ENCODE results near the gene SUGCT. TPM values are rescaled to one million over a fixed set of nuclear protein-coding genes. Genes with fewer than 3 reads are reported as not detected.

Gene SUGCT
- total RNA-seq, 1 experiment from 2014 or later: 15.3 TPM

DNA sequence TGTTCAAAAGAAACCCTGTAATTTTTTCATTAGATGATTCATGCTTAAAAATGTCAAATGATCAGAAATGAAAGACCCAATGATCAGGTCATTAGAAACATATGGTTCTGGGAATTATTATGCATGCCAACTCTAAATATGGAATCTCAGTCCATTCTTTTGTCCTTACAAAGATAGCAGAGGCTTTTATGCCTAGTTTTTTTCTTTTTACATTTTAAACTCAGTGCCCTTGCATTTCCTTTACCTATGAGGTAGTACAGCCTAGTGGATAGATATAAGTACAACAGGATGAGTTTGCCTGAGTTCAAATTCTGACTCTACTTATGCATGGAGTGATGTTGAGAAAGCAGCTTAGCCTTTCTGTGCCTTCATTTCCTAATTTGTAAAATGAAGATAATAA, 392.9 kb downstream of the SUGCT start:
- in situ Hi-C loops (cut with HindIII; ENCODE audit: low sequenced_read_pairs): no loop called here
- DNase-seq (ENCODE audit: low spot score): no peak

DNA sequence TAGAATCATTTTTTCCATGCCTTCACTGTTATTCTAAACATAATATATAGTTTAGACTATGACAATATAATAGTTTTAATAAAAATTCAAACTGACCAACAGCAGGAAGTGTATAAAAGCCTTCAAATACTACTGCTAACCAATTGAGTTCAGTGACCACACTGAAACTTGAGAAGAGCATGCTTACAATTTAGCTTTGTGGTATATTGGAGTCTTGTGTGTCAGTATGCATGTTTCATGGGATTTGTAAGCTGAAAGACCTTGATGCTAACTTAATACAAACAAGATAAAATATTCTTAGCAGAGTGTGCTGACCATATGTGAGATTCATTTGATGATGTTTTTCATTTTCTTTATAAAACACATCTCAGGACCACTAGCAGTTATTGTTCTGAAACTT, 395.5 kb downstream of the SUGCT start:
- in situ Hi-C loops (cut with HindIII; ENCODE audit: low sequenced_read_pairs): no loop called here
- no peak for DNase-seq (ENCODE audit: low spot score)

DNA sequence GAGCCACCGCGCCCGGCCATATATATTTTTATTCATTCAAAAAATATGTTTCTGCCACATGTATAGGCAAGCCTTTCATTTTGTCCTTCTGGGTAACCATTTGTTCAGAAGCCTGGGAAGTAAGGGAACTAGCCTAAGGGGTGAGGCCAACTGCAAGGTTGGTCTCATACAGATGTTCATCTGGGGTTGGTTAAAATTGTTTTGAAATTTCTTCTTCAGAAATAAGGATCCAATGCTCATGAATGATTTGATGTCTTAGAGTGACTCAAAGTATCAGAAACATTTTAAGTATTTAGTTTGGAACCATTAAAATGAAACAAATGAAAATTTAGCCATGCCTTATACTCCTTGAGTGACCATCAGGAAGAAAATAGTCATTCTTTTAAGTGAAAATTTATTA, 397.2 kb downstream of the SUGCT start:
- in situ Hi-C loops (cut with HindIII; ENCODE audit: low sequenced_read_pairs): no loop called here
- no peak for DNase-seq (ENCODE audit: low spot score)

DNA sequence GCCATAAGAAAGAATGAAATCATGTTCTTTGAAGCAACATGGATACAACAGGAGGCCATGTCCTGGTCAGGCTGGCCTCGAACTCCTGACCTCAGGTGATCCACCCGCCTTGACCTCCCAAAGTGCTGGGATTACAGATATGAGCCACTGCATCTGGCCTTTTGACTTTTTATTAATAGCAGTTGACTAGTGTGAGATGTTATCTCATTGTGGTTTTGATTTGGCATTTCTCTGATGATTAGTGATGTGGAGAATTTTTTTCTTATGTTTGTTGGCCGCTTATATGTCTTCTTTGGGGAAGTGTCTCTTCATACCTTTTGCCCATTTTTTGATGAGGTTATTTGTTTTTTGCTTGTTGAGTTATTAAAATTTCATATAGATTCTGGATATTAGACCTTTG, 400.9 kb downstream of the SUGCT start:
- in situ Hi-C loops (cut with HindIII; ENCODE audit: low sequenced_read_pairs): no loop called here
- no peak for DNase-seq (ENCODE audit: low spot score)

DNA sequence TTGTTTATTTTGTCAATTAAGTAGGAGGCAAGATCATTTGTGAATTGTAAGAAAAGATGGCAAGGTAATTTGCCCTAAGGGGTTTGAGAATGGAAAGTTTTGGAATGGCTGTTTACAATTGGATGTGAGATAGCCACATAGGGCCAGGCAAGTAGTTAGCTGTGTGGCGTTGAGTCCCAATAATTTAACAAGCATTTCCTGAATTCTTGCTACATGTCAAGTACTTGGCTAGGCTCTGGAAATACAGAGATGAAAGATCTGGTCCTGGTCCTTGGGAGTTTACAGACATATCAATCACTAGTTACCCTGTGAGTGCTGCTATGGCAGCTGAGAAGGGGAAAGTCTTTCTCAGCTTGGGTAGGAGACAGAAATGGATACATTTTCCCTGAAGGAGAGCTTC, 401.6 kb downstream of the SUGCT start:
- in situ Hi-C loops (cut with HindIII; ENCODE audit: low sequenced_read_pairs): no loop called here
- no peak for DNase-seq (ENCODE audit: low spot score)

DNA sequence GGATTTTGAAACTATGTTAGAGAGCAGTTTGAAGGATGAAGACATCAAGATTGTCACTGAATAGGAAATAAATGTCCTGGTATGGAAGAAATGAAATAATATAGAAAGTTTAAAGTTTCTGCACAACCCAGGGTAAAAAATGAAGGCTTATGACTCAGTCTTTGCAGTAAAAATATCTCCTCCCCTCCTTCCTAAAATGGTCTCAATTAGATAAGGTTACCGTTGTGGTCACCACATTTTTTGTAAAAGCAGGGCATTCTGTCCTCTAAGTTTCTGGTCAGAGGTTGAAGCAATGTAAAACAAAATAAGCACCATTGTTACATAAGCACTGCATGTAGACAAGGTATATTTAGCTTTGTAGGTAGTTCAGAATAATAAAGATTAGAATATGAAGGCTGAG, 403.5 kb downstream of the SUGCT start:
- no peak for DNase-seq (ENCODE audit: low spot score)
- in situ Hi-C loops (cut with HindIII; ENCODE audit: low sequenced_read_pairs): no loop called here

DNA sequence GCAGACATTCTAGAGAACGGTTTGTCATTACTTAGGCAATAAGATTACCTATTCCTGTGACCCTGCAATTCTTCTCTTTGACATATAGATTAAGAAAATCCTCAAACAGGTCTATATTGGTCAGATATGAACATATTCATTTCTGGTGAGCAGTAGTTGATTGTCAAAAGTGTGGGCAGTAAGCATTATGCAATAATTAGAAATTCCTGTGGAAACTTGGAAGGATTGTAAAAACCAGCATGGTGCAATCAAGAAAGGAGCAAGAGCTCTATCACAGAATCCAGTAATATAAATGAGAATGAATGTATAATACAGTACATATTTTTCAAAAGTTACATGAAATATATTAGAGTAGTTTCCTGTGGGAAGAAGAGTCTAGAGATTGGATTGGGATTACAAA, 406.5 kb downstream of the SUGCT start:
- in situ Hi-C loops (cut with HindIII; ENCODE audit: low sequenced_read_pairs): no loop called here
- no peak for DNase-seq (ENCODE audit: low spot score)

DNA sequence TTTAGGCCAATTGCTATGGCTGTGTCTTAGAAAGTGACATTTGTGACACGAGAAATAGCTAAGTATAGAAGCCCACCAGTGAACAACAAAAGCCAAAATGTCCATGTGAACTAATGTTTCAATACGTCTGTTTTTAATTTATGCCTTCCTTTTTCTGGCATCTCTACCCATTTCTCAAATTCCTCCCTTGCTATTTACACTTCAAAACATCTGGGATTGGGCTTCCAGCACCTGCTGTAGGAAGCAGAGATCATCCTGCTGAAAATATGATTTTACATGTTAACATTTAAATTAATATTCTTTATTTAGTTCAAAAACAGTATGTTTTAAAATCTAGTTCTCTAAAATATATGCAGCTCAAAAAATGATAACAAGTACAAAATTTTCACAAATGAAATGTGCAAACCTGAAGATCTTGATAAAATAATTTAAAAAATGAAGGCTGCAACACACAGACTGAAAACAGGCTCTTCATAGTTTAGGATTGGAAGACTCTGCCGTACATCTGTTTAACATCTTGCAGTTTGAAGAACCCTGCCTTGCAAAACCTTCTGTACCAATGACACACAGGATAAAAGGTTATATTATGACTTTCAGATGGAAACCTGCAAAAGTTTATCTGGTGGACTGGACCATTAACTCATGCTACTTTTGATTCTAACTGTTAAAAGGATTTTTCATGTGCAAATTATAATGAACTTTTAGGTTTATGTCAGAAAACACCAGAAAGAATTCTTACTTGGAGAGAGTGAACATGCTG, 408.4 kb downstream of the SUGCT start:
- in situ Hi-C loops (cut with HindIII; ENCODE audit: low sequenced_read_pairs): no loop called here
- DNase-seq (ENCODE audit: low spot score): no peak

DNA sequence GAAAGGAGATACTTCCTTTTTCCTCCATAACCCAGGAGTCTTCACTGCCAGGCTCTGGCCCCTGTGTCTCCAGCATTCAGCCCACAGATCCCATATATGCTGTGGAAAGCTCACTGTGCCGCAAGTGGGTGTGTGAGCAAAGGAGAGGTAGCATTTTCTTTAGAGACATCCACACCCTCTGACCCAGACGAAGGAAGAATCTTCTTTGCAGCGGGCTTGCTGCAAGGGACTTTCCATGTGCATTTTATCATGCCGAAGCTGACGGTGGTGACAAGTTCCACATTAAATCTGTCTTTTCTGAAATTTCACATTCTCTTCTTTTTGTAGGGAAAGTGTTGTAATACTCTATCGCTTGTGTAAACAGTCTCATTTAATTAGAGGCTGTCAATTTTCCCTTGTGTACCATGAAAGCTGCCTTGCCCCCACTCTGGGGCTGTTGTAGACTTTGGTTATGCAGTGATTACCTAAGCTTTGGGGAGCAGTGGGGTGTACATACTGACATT, 409.5 kb downstream of the SUGCT start:
- in situ Hi-C loops (cut with HindIII; ENCODE audit: low sequenced_read_pairs): no loop called here
- no peak for DNase-seq (ENCODE audit: low spot score)

DNA sequence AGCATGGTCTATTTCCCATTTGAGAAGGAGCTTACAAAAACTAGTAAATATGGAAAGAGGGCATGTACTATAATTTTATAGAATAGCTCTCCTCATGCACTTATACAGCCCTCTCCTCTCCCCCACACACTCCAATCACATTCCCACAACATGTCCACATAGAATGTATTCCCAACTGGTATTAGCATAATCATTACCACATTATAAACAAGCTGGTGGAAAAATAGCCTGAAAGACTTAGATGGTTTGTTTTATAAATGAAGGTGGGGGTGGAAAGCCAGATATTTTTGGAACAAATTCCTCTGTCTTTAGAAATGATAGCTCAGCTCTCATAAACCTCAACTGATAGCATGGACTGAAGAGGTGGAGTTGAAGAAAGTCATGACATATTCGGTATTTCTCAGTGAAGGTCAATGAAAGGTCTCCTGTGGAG, 410.1 kb downstream of the SUGCT start:
- in situ Hi-C loops (cut with HindIII; ENCODE audit: low sequenced_read_pairs): no loop called here
- no peak for DNase-seq (ENCODE audit: low spot score)

DNA sequence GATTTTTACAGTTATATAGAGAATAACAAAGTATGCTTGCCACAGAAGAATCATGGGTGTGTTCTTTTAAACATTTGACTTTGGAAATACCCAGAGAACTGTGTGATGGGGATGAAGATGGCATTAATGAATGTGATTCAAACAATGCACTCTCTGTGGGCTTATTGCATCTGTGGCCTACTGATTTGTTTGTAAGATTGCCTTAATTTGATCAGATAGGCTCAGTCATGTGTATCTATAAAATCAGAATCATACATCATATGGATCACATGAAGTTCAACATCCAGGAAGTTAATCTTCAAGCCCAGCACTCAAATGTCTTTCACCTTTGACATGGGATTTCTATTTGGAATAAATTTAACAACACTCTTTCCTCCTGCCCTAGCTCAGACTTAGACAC, 410.9 kb downstream of the SUGCT start:
- DNase-seq (ENCODE audit: low spot score): no peak
- in situ Hi-C loops (cut with HindIII; ENCODE audit: low sequenced_read_pairs): no loop called here

DNA sequence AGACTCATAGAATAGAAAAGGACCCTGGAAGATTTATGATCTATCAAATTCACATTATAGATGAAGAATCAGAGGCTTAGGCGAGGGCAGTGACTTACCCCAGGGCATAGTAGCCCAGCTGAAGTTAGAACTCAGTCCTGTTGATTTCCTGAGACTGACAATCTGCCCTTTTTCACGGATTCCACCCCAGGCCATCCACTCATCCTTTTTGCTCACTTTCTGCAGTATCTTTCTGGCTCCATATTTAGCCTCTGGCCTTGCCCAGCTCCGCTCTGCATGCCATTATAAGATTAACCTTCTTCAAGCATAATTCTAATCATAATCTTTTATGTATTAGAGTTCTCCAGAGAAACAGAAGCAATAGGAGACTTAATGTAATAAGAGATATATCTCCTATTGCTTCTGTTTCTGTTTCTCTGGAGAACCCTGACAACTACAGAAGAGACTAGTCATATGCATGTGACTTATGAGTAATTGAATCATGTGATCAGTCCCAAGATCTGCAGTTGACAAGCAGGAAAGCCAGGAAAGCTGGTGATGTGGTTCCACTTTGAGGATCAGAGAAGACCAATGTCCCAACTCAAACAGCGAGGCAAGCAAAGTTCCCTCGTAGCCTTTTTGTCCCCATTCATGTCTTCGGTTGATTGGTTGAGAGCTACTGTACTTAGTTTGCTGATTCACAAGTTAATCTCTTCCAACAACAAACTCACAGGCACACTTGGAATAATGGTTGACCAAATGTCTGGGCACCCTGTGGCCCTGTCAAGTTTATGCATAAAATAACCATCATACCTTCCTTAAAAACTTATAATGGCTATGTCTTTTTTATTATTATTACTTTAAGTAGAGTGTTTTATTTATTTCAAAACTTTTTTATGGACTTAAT, 412.1 kb downstream of the SUGCT start:
- no peak for DNase-seq (ENCODE audit: low spot score)
- in situ Hi-C loops (cut with HindIII; ENCODE audit: low sequenced_read_pairs): no loop called here

DNA sequence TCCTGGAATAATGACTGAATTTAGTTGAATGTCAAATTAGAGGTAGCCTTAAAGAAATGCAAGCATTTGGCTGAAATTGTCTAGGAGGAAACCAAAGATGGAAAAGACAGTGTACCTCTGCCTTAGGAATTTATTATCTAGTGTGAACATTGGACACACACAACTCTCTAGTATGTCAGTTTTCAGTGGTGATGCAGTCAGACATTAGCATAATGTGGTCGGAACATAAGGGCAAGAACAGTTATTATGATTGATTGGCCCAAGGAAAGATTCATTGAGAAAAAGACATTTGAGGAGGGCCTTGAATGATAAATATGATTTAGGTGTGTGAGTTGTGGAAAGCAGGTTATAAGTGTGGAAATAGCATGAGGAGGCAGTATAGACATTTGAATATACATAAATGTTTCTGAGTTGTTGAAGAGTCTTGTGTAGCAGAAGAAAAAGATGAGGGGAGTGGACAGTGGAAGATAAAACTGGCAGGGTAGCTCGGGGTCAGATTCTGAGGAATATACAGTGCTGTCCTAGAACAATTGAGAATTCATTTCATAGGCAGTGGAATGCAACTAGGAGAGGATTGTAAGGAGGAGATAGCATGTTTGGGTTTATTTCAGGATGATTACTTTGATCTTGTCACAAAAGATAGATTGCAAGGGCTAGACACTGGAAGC, 414.7 kb downstream of the SUGCT start:
- DNase-seq (ENCODE audit: low spot score): no peak
- in situ Hi-C loops (cut with HindIII; ENCODE audit: low sequenced_read_pairs): no loop called here

DNA sequence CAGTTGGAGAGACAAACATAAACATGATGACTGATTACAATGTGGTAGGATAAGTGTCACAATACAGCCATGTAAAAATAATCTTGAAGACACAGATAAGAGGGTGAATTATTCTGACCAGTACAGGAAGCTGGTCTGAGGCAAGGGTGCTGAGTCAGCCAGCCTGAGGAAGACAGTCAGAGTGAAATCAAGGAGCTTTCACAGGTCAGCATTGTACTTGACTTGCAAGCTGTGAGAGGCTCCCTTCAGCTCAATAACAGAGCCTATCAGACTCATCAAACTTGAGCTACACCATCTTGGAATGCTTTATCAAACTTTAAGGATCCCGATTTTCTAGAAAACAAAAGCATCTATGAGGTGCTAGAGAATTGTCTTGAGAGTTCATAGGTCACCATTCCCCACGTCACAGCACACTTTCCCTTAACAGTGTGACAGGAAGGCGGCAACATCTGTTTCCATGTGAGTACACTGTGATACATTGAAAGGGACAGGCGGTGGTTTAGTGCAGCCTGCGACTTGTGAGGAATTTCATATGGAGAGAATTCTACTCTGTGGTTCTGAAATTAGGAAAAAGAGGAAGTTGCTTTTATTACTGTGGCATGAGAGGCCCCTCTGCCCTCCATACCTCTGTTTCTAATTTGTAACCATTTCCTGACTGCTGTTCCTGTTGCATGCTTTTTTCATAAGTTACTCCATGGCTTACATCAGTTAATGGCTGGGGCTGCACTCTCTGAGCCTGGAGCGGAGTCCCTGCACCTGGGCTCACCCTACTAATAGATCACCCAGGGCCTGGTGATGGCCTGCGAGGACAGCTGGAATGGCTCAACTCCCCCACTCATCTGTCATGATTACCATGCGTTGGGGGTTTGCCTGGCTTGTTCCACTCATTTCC, 417.1 kb downstream of the SUGCT start:
- no peak for DNase-seq (ENCODE audit: low spot score)
- in situ Hi-C loops (cut with HindIII; ENCODE audit: low sequenced_read_pairs): no loop called here

DNA sequence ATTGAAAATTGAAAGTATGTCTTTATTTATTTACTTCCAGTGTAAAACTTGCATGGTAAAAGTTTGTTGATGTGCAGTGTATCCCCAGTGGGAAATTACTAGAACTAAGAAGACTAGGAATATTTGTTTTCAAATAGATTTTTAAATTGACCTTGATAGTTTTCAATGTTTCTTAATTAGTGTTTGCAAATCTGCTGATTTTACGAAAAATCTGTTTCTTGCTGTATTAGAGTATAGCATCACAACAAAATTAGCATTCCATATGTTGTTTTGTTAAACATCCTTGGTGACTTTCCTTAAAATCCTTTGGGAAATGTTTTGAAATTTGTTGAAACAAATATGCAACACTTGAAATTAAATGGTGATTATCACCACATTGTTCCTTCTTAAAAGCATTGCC, 425.9 kb downstream of the SUGCT start:
- in situ Hi-C loops (cut with HindIII; ENCODE audit: low sequenced_read_pairs): no loop called here
- no peak for DNase-seq (ENCODE audit: low spot score)

DNA sequence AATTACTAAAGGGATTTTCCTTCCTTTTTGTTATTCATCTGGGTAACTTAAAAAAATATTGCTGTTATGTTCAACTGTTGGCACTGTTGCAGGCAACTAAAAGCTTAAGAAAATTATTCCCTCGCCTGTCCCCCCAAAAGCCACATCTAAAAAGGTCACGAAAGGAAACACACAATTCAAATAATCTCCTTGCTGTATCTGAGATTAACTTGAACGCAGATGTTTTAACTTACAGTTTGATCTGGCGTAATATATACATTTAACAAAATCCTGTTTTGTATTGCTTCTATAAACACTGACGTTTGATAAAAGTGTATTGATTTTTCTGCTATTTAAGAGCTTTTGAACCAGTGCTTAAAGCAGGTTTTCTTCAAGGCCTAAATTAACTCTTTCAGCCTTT, 432.1 kb downstream of the SUGCT start:
- no peak for DNase-seq (ENCODE audit: low spot score)
- in situ Hi-C loops (cut with HindIII; ENCODE audit: low sequenced_read_pairs): no loop called here

DNA sequence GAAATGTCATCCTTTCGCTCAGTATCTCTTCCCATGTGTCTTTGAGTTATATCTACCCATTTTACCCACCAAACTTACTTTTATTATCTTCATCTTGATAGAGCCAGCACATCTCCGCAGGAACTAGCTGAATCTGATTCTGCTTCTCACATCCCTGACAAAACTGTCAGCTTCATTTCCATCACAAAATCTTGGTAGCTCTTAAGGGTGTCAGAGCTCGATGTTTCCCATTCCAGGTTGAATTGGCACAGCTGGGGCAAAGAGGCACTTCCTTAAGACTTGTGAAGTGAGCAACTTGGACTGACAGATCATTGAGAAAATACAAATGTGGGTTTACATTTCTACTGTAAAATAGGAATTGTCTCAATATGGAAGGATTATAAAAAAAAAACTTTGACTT, 434.5 kb downstream of the SUGCT start:
- in situ Hi-C loops (cut with HindIII; ENCODE audit: low sequenced_read_pairs): no loop called here
- DNase-seq (ENCODE audit: low spot score): no peak

DNA sequence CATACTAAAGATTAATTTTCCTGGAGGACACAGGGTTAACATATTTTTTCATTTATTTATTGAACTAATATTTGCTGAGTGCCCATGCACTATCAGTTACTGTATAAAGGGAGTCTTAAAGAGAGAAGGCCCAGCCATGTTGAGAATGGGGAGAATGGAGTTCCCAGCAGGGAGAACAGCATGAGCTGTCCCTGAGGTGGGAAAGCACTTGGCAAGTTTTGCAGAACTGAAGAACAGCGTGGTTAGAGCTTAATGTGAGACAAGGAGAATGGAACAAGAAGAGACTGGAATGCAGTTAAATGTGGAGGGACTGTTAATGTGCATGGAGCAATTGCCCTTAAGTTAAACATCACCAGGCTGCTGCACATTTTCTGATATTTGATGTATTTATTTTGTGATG, 435.4 kb downstream of the SUGCT start:
- DNase-seq (ENCODE audit: low spot score): no peak
- in situ Hi-C loops (cut with HindIII; ENCODE audit: low sequenced_read_pairs): no loop called here

DNA sequence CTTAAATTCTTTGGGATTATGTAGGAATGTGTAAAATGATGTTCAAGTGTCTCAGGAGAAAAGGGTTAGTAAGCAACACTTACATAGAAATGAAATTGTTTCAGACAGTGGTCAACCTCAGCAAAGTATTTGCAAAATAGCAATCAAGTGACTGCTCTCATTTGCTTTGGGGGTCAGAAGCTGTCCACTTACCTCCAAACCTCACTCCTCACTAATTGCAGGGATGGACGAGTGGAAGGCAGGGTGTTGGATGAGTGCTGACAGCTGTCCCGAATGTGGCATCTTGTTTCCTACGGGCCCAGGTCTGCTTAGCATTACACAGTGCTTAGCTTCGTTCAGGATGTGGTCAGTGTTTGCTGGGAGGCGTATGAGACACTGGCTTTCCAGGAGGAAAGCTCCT, 437.0 kb downstream of the SUGCT start:
- in situ Hi-C loops (cut with HindIII; ENCODE audit: low sequenced_read_pairs): no loop called here
- DNase-seq (ENCODE audit: low spot score): no peak

Data from G401 (cell line).